HCT116 (cell line): ENCODE measurements around the gene FOXQ1.

Source experiments
- EZH2 ChIP-seq: fragments of 200-600 bp; sonication (generic); IDR thresholded peaks from 2 replicates; pipeline ENCODE4 v1.6.1; 2017; ENCODE audit warnings: antibody characterized with exemption, mixed run types
- EZH2phosphoT487 ChIP-seq: fragments of 200-600 bp; IDR thresholded peaks from 2 replicates; pipeline ENCODE4 v1.6.1; 2018; ENCODE audit warnings: antibody characterized with exemption, borderline replicate concordance
- POLR2A ChIP-seq: IDR thresholded peaks from 2 replicates; pipeline ENCODE4 v1.7.0; 2011; ENCODE audit warnings: borderline replicate concordance; ENCODE audit not compliant: insufficient read depth, insufficient read length; ENCODE audit errors: extremely low read depth
- POLR2AphosphoS5 ChIP-seq: IDR thresholded peaks from 2 replicates; pipeline ENCODE4 v1.6.1; 2011; ENCODE audit warnings: mild to moderate bottlenecking, low read depth, low read length, moderate library complexity
- RAD21 ChIP-seq: IDR thresholded peaks from 2 replicates; pipeline ENCODE4 v1.6.1; 2012; ENCODE audit warnings: low read depth, mild to moderate bottlenecking
- SIN3A ChIP-seq: IDR thresholded peaks from 2 replicates; pipeline ENCODE4 v1.6.1; 2012; ENCODE audit warnings: low read depth
- SP1 ChIP-seq: IDR thresholded peaks from 2 replicates; pipeline ENCODE4 v1.6.1; 2012; ENCODE audit warnings: low read depth
- SRF ChIP-seq: IDR thresholded peaks from 2 replicates; pipeline ENCODE4 v1.6.1; 2012; ENCODE audit warnings: low read depth
- YY1 ChIP-seq: IDR thresholded peaks from 2 replicates; pipeline ENCODE4 v1.6.1; 2011; ENCODE audit warnings: low read length, low read depth, moderate library complexity, mild to moderate bottlenecking; ENCODE audit not compliant: insufficient replicate concordance; ENCODE audit errors: extremely low read depth
- TF ChIP-seq, protein P1 (sequence below), 3 experiments: fragments of 200-600 bp in 1 of 3; sonication (generic) in 1 of 3; IDR thresholded peaks in 2 of 3; conservative IDR thresholded peaks in 1 of 3; 2 replicates each; pipeline ENCODE4 v1.5.1; 2012 to 2017; ENCODE audit warnings: low read depth in 2 of 3, low read length in 2 of 3, antibody characterized with exemption in 1 of 3, borderline replicate concordance in 1 of 3, control low read depth in 1 of 3, mild to moderate bottlenecking in 1 of 3, mixed read lengths in 1 of 3, mixed run types in 1 of 3, moderate library complexity in 1 of 3; ENCODE audit not compliant: insufficient read depth in 1 of 3
- TF ChIP-seq, protein P2 (sequence below): IDR thresholded peaks from 2 replicates; pipeline ENCODE4 v1.6.1; 2012
- TF ChIP-seq, protein P3 (sequence below): IDR thresholded peaks from 2 replicates; pipeline ENCODE4 v1.6.1; 2012; ENCODE audit warnings: low read depth
- TF ChIP-seq, protein P4 (sequence below): IDR thresholded peaks from 2 replicates; pipeline ENCODE4 v1.6.1; 2012

DNA sequence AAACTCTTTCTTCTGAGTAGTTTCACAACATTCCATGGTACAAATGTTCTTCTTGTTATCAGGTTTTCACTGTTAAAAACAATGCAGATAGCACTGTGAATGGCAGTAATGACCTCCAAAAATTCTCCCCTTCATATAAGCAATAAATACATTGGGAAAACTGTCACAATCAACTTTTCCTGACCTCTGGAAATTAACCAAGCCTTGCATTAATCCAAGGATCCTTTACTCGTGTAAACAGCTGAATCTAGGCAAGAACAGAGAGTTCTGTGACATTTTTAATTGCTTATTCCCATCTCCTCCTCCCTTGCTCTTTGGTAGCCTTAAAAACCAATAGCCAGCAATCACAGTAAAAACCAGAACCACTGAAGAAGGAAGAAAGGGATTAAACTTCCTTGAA lies 37.8 kb downstream of the FOXQ1 start:
- TF ChIP-seq, protein P1, sequence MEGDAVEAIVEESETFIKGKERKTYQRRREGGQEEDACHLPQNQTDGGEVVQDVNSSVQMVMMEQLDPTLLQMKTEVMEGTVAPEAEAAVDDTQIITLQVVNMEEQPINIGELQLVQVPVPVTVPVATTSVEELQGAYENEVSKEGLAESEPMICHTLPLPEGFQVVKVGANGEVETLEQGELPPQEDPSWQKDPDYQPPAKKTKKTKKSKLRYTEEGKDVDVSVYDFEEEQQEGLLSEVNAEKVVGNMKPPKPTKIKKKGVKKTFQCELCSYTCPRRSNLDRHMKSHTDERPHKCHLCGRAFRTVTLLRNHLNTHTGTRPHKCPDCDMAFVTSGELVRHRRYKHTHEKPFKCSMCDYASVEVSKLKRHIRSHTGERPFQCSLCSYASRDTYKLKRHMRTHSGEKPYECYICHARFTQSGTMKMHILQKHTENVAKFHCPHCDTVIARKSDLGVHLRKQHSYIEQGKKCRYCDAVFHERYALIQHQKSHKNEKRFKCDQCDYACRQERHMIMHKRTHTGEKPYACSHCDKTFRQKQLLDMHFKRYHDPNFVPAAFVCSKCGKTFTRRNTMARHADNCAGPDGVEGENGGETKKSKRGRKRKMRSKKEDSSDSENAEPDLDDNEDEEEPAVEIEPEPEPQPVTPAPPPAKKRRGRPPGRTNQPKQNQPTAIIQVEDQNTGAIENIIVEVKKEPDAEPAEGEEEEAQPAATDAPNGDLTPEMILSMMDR (IDR thresholded peaks at IDR 0.05 in 2 of 3, conservative IDR thresholded peaks at IDR 0.05 in 1 of 3; ENCODE audit: borderline replicate concordance in 1 of 3, insufficient read depth in 1 of 3, low read depth in 2 of 3, low read length in 2 of 3) = no peak
- TF ChIP-seq, protein P2, sequence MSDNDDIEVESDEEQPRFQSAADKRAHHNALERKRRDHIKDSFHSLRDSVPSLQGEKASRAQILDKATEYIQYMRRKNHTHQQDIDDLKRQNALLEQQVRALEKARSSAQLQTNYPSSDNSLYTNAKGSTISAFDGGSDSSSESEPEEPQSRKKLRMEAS = no peak
- TF ChIP-seq, protein P3, sequence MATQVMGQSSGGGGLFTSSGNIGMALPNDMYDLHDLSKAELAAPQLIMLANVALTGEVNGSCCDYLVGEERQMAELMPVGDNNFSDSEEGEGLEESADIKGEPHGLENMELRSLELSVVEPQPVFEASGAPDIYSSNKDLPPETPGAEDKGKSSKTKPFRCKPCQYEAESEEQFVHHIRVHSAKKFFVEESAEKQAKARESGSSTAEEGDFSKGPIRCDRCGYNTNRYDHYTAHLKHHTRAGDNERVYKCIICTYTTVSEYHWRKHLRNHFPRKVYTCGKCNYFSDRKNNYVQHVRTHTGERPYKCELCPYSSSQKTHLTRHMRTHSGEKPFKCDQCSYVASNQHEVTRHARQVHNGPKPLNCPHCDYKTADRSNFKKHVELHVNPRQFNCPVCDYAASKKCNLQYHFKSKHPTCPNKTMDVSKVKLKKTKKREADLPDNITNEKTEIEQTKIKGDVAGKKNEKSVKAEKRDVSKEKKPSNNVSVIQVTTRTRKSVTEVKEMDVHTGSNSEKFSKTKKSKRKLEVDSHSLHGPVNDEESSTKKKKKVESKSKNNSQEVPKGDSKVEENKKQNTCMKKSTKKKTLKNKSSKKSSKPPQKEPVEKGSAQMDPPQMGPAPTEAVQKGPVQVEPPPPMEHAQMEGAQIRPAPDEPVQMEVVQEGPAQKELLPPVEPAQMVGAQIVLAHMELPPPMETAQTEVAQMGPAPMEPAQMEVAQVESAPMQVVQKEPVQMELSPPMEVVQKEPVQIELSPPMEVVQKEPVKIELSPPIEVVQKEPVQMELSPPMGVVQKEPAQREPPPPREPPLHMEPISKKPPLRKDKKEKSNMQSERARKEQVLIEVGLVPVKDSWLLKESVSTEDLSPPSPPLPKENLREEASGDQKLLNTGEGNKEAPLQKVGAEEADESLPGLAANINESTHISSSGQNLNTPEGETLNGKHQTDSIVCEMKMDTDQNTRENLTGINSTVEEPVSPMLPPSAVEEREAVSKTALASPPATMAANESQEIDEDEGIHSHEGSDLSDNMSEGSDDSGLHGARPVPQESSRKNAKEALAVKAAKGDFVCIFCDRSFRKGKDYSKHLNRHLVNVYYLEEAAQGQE = no peak
- TF ChIP-seq SIN3A (no peak), RAD21 (no peak), SP1 (no peak), SRF (no peak), POLR2A (no peak), EZH2 (no peak), POLR2AphosphoS5 (no peak), YY1 (no peak), EZH2phosphoT487 (no peak)
- TF ChIP-seq, protein P4, sequence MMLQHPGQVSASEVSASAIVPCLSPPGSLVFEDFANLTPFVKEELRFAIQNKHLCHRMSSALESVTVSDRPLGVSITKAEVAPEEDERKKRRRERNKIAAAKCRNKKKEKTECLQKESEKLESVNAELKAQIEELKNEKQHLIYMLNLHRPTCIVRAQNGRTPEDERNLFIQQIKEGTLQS = no peak
